Measurements from ENCODE around the gene BTN1A1. TPM values are rescaled to one million over a fixed set of nuclear protein-coding genes. Genes with fewer than 3 reads are reported as not detected.

The BTN1A1 gene
- polyA plus RNA-seq, 2 of the 4 experiments (the other 2 are of a cell fraction), result not detected

- H3K27ac ChIP-seq, result peak overlapping the region; percentile 85 to 100
- peak overlapping the region; percentile 97 for H3K4me2 ChIP-seq
- H3K4me1 ChIP-seq, result peaks cover 48% of the 10 kb centered on the region
- ATAC-seq (peak; percentile 4 to 6; a peak in 2 of 6 replicates), DNase-seq (ENCODE audit: low read depth in 1 of 2, low spot score in 1 of 2) (peak in 1 of 2 experiments; percentile 50), FAIRE-seq (no peak)
- 4% methylated on average over 12 of the region's 12 CpGs for WGBS (ENCODE audit: missing lambda C conversion rate)
- no peaks in the 10 kb centered on the region for H3K9me3 ChIP-seq
- H3K4me3 ChIP-seq, result peak overlapping the region; percentile 97
- CTCF ChIA-PET, result interaction anchor here (0.8 to 3.6 kb wide), 5 partner anchors 15 to 208 kb away, joined by 3 to 20 read pairs (median 6); no protein-coding TSS in a partner anchor
- POLR2A ChIA-PET, result interaction anchor here (0.7 to 2.1 kb wide), 8 partner anchors 9 to 1271 kb away, joined by 3 to 14 read pairs (median 5); a partner anchor contains a TSS
- TF ChIP-seq JUN (IDR thresholded peaks at IDR 0.05) (no peak), MAFK (IDR thresholded peaks at IDR 0.05; ENCODE audit: partially characterized antibody) (peak; percentile 51), NFE2L2 (conservative IDR thresholded peaks at IDR 0.05; ENCODE audit: low read length) (no peak), ZSCAN20 (CRISPR knock-in tag; IDR thresholded peaks at IDR 0.05) (no peak), CHD2 (IDR thresholded peaks at IDR 0.05; ENCODE audit: low read length, partially characterized antibody) (no peak), FOSL2 (IDR thresholded peaks at IDR 0.05) (no peak), FOSL2 (CRISPR knock-in tag; IDR thresholded peaks at IDR 0.05) (no peak)
Measured at GRCh38 chr6:26536571-26537159, 36.6 kb downstream of the BTN1A1 start.

GRCh38 chr6:26537160-26537845 is 37.2 kb downstream of the BTN1A1 start:
- Histone ChIP-seq H3K4me1 (peaks cover 47% of the 10 kb centered on the region), H3K4me2 (peak overlapping the region; percentile 97), H3K9me3 (no peaks in the 10 kb centered on the region), H3K4me3 (peak overlapping the region; percentile 97), H3K27ac (peak overlapping the region; percentile 85 to 100)
- ChIA-PET CTCF (interaction anchor here (0.7 to 3.6 kb wide), 9 partner anchors 12 to 208 kb away, joined by 3 to 20 read pairs (median 4); no protein-coding TSS in a partner anchor), POLR2A (interaction anchor here (0.7 to 2.1 kb wide), 16 partner anchors 9 to 1271 kb away, joined by 3 to 14 read pairs (median 4); a partner anchor contains a TSS)
- DNase-seq (ENCODE audit: low read depth in 1 of 2, low spot score in 1 of 2) (peak in 1 of 2 experiments; percentile 97), ATAC-seq (peak; percentile 83 to 85), FAIRE-seq (no peak)
- WGBS (ENCODE audit: missing lambda C conversion rate), result under 1% methylated on average over 25 of the region's 37 CpGs
- TF ChIP-seq USF2 (IDR thresholded peaks at IDR 0.05) (peak; percentile 77), TFCP2L1 (CRISPR knock-in tag; IDR thresholded peaks at IDR 0.05) (no peak), SREBF2 (IDR thresholded peaks at IDR 0.05) (peak; percentile 72), HOXA7 (CRISPR knock-in tag; IDR thresholded peaks at IDR 0.05) (no peak), GATA3 (IDR thresholded peaks at IDR 0.05; ENCODE audit: borderline replicate concordance) (0 out of 2 replicates have a peak, but pooled peaks have one; percentile 31), POLR2AphosphoS2 (conservative IDR thresholded peaks at IDR 0.05; ENCODE audit: low read length) (no peak), RFX5 (IDR thresholded peaks at IDR 0.05) (peak; percentile 73; the same call in 1 of the 2 replicates), ZFP36 (IDR thresholded peaks at IDR 0.05; ENCODE audit: borderline replicate concordance, partially characterized antibody) (no peak), FOSL2 (IDR thresholded peaks at IDR 0.05) (no peak), FOSL2 (CRISPR knock-in tag; IDR thresholded peaks at IDR 0.05) (no peak), RNF2 (IDR thresholded peaks at IDR 0.05; ENCODE audit: borderline replicate concordance, low read depth) (no peak), E2F6 (IDR thresholded peaks at IDR 0.05; ENCODE audit: borderline replicate concordance, low read depth) (peak; percentile 51; the same call in 1 of the 2 replicates), HOXB5 (CRISPR knock-in tag; IDR thresholded peaks at IDR 0.05) (0 out of 2 replicates have a peak, but pooled peaks have one; percentile 33), EHMT2 (IDR thresholded peaks at IDR 0.05; ENCODE audit: low read depth) (no peak), PHF8 (IDR thresholded peaks at IDR 0.05; ENCODE audit: borderline replicate concordance, low read depth) (no peak), ZC3H11A (IDR thresholded peaks at IDR 0.05) (no peak), TP53 (CRISPR knock-in tag; IDR thresholded peaks at IDR 0.05) (no peak), PBX3 (IDR thresholded peaks at IDR 0.05) (no peak), HEYL (CRISPR knock-in tag; IDR thresholded peaks at IDR 0.05) (no peak), JUN (IDR thresholded peaks at IDR 0.05) (0 out of 5 replicates have a peak, but pooled peaks of 1 of the 2 experiments have one; percentile 22), EHF (CRISPR knock-in tag; IDR thresholded peaks at IDR 0.05) (no peak), RARB (CRISPR knock-in tag; IDR thresholded peaks at IDR 0.05) (no peak), CHD2 (IDR thresholded peaks at IDR 0.05; ENCODE audit: low read length, partially characterized antibody) (no peak), ZNF302 (CRISPR knock-in tag; IDR thresholded peaks at IDR 0.05) (no peak), NPAS2 (CRISPR knock-in tag; IDR thresholded peaks at IDR 0.05; ENCODE audit: borderline replicate concordance) (no peak), RCOR1 (IDR thresholded peaks at IDR 0.05; ENCODE audit: low read depth, low read length) (no peak), MAX (IDR thresholded peaks at IDR 0.05) (peak; percentile 81), HMGXB4 (CRISPR knock-in tag; IDR thresholded peaks at IDR 0.05; ENCODE audit: borderline replicate concordance) (peak; percentile 79; the same call in 1 of the 2 replicates), RAD21 (conservative IDR thresholded peaks at IDR 0.05 in 1 of 2, IDR thresholded peaks at IDR 0.05 in 1 of 2) (no peak)
